Measurements from ENCODE around the gene HACE1. TPM values are rescaled to one million over a fixed set of nuclear protein-coding genes. Genes with fewer than 3 reads are reported as not detected.
"Not testable (repeated sequence)": the region's sequence is repeated elsewhere in the genome, so short reads cannot be mapped to it uniquely, and the experiment has no call there.

HACE1 gene
- total RNA-seq, 1 donor from 2014 or later: 14.8 TPM

- Histone ChIP-seq H3K27ac (no peak overlapping the region), H3K9me3 (no peaks in the 10 kb centered on the region), H3K36me3 (peaks cover 11% of the 10 kb centered on the region), H3K4me3 (no peak overlapping the region), H3K4me1 (no peaks in the 10 kb centered on the region), H3K27me3 (no peaks in the 10 kb centered on the region)
- intact Hi-C loops (cut with DNase I): no loop called here
- ATAC-seq (no peak), DNase-seq (no peak)
- no peak for TF ChIP-seq CTCF (IDR thresholded peaks at IDR 0.05)
Measured at GRCh38 chr6:104837158-104837557, 22.6 kb downstream of the HACE1 start.

- H3K9me3 ChIP-seq; H3K27me3 ChIP-seq; intact Hi-C loops (cut with DNase I); H3K4me1 ChIP-seq; H3K4me3 ChIP-seq; DNase-seq; ATAC-seq; H3K27ac ChIP-seq: not testable (repeated sequence)
- H3K36me3 ChIP-seq: peaks cover 11% of the 10 kb centered on the region
Measured at GRCh38 chr6:104836479-104837020, 23.2 kb downstream of the HACE1 start.

GRCh38 chr6:104835782-104836181, 23.9 kb downstream of the HACE1 start:
- DNase-seq (no peak), ATAC-seq (no peak)
- Histone ChIP-seq H3K36me3 (peaks cover 11% of the 10 kb centered on the region), H3K9me3 (no peaks in the 10 kb centered on the region), H3K27ac (no peak overlapping the region), H3K4me3 (no peak overlapping the region), H3K4me1 (no peaks in the 10 kb centered on the region), H3K27me3 (no peaks in the 10 kb centered on the region)
- intact Hi-C loops (cut with DNase I): no loop called here
- TF ChIP-seq CTCF (IDR thresholded peaks at IDR 0.05): no peak

GRCh38 chr6:104829183-104829958, 30.3 kb downstream of the HACE1 start:
- intact Hi-C loops (cut with DNase I): no loop called here
- peaks cover 11% of the 10 kb centered on the region for H3K36me3 ChIP-seq
- H3K9me3 ChIP-seq: no peaks in the 10 kb centered on the region
- no peak for ATAC-seq
- H3K27me3 ChIP-seq: no peaks in the 10 kb centered on the region
- H3K4me1 ChIP-seq: no peaks in the 10 kb centered on the region
- no peak overlapping the region for H3K27ac ChIP-seq
- TF ChIP-seq CTCF (IDR thresholded peaks at IDR 0.05): no peak
- DNase-seq: no peak
- no peak overlapping the region for H3K4me3 ChIP-seq

GRCh38 chr6:104828478-104828877, 31.2 kb downstream of the HACE1 start:
- H3K27me3 ChIP-seq: no peaks in the 10 kb centered on the region
- H3K36me3 ChIP-seq: peaks cover 11% of the 10 kb centered on the region
- intact Hi-C loops (cut with DNase I): no loop called here

GRCh38 chr6:104820820-104821219, 38.9 kb downstream of the HACE1 start:
- H3K9me3 ChIP-seq; DNase-seq; intact Hi-C loops (cut with DNase I); H3K36me3 ChIP-seq; H3K27ac ChIP-seq; H3K4me3 ChIP-seq; ATAC-seq; H3K4me1 ChIP-seq; H3K27me3 ChIP-seq: not testable (repeated sequence)

More at GRCh38 chr6:104828478-104828877, 31.2 kb downstream of the HACE1 start:
- DNase-seq: no peak
- no peak for ATAC-seq
- H3K4me1 ChIP-seq: no peaks in the 10 kb centered on the region
- TF ChIP-seq CTCF (IDR thresholded peaks at IDR 0.05): no peak
- H3K27ac ChIP-seq: no peak overlapping the region
- no peak overlapping the region for H3K4me3 ChIP-seq
- no peaks in the 10 kb centered on the region for H3K9me3 ChIP-seq
